ENCODE measurements around the gene HSP90AA1.

GRCh38 chr14:102085948-102086708, 716 bp downstream of the HSP90AA1 start:
- TF ChIP-seq POLR2A (IDR thresholded peaks at IDR 0.05) (no peak), CTCF (IDR thresholded peaks at IDR 0.05) (no peak)

Measured in uterus (tissue), 2 donors.